ENCODE data around the gene NDUFAB1.
"Not testable (repeated sequence)": the region's sequence is repeated elsewhere in the genome, so short reads cannot be mapped to it uniquely, and the experiment has no call there.

NDUFAB1 gene

GRCh38 chr16:23554536-23554935 is 41.6 kb downstream of the NDUFAB1 start:
- DNase-seq (ENCODE audit: low spot score), result no peak

- no peak for DNase-seq (ENCODE audit: low spot score)
Observed at GRCh38 chr16:23552161-23552560, 44.0 kb downstream of the NDUFAB1 start.

- no peak for DNase-seq (ENCODE audit: low spot score)
Observed at GRCh38 chr16:23549938-23550337, 46.2 kb downstream of the NDUFAB1 start.

- no peak for DNase-seq (ENCODE audit: low spot score)
Observed at GRCh38 chr16:23544436-23544835, 51.7 kb downstream of the NDUFAB1 start.

GRCh38 chr16:23540817-23541178 is 55.3 kb downstream of the NDUFAB1 start:
- DNase-seq (ENCODE audit: low spot score), result not testable (repeated sequence)

GRCh38 chr16:23539984-23540816 is 55.9 kb downstream of the NDUFAB1 start:
- DNase-seq (ENCODE audit: low spot score), result no peak

- DNase-seq (ENCODE audit: low spot score), result no peak
Observed at GRCh38 chr16:23538919-23539278, 57.2 kb downstream of the NDUFAB1 start.

- DNase-seq (ENCODE audit: low spot score), result no peak
Observed at GRCh38 chr16:23537390-23537789, 58.7 kb downstream of the NDUFAB1 start.

- DNase-seq (ENCODE audit: low spot score), result no peak
Observed at GRCh38 chr16:23535901-23536300, 60.2 kb downstream of the NDUFAB1 start.

GRCh38 chr16:23534868-23535860 is 61.0 kb downstream of the NDUFAB1 start:
- no peak for DNase-seq (ENCODE audit: low spot score)

GRCh38 chr16:23532448-23532847 is 63.7 kb downstream of the NDUFAB1 start:
- DNase-seq (ENCODE audit: low spot score), result no peak
